Stimulated activated CD4-positive, alpha-beta T cell treated with anti-CD3 and anti-CD28 coated beads, Interleukin-12 subunit alpha, Interleukin-12 subunit beta, amount 100 ng/mL, for 48 hours (primary cell): ENCODE data around the gene SHB.

Experiments used
- DNase-seq, 3 donors: peaks; one replicate each; pipeline ENCODE4 v3.0.0-alpha.2; 2020; ENCODE audit warnings: low read depth in 2 of 3, low spot score in 1 of 3

SHB gene

DNA sequence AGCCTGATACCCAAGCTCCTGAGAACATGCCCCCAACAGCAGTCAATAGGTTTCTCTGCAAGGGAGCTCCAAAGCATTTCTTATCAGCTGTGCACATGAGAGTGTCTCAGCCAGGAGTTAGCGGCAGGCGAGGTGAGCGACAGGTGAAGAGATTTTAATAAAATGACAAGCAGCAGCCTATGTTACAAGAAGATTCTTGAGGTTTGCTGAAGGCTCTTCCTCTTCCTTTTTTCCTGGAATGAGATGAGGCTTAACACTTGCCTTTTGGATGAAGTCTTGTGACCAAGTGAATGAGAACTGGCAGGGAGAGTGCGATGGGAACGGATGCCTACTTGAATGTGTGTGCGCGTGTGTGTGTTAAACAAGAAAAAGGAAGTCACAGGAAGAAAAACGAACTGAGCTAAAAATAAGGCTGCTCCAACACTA, 76.1 kb downstream of the SHB start:
- no peak for DNase-seq

DNA sequence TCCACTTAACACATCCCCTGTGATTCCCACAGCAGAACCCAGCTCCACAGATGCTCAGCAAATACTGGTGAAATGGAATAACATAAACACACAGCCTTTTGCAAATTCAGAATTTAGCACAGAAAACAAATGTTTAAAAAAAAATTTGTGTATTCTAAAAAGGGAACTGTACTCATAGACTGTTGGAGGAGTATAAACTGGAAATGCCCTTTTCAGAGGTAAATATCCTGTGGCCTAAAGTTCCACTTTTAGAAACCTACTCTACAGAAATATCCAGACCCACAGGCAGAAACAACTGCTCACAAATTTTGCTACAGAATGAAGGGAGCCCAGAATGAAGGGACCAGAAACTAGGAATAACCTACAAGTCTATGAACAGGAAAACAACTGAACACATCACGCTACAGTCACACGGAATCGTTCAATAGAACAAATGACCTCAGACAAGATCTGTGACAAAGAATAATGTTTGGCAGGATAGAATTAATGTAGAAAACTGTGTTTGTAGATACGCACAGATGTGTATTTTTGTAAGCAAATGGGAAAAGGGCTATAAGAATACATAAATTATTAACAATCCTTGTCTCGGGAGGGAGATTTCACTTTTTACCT, 78.5 kb downstream of the SHB start:
- no peak for DNase-seq

DNA sequence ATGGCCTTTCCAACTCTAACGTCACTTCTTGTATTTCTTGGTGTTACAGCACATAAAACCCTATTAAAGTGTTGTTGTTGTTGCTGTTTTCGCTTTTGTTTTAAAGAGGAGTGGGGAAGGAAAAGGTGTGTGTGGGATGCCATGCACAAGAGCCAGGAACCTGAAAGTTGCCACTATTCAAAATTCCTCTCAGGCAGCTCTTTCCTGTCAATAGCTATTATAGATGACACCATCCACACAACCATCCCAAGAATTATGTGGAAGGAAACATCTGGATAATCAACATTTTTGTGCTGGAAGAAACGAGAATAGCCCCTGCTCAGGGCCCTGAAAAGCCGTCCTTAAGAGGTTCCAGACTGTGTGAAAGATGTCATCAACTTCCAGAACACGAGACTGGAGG, 79.3 kb downstream of the SHB start:
- DNase-seq: no peak

DNA sequence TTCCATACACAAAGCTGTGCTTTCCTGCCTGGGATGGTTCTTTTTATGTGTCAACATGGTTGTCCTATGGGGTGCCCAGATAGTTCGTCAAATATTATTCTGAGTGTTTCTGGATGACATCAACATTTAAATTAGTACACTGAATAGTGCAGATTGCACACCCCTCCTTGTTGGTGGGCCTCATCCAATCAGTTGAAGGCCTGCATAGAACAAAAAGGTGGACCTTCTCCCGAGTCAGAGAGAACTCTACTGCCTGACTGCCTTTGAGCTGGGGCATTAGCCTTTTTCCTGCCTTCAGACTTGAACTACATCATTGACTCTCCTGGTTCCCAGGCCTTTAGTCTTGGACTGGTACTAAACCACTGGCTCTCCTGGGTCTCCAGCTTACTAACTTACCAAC, 80.4 kb downstream of the SHB start:
- no peak for DNase-seq

DNA sequence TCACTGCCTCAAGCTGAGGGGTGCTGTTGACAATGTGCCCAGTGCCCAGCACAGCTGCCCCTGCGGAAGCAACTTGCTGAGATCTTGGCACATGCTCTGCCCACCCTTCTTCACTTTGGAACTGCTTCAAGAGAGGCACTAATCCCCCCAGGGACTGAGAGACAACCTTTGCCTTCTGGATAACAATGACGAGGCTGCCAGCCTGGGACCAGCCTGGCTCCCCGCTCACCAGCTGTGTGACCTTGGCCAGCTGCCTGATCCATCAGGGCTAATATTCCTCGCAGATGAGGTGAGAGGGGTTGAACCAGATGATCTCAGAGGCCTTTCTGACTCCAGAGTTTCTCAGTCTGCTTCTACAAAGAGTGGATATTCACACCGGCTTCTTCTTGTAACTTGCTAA, 81.0 kb downstream of the SHB start:
- no peak for DNase-seq

DNA sequence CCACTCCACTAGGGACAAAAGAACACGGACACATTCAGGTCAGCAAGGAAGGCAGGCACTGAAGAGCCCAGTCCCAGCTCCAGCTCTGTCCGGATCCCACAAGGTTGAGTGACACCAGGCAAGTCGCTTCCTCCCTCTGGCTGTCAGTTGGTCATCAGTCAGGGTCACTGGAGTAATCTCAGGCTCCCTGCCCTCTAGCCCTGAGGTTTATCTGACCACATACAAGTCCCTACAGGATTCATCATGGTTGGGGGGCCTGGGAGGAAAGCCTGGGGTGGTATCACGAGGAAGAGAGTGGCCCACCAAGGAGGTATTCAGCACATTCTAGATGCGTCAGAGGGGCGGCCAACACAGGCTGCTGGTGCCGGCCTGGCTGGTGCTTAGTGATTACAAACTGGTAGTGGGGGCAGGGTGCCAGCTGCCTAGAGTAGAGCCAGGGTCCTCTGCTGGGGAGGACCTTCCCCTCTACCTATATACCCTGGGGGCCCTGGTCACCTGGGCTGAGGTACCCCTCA, 81.5 kb downstream of the SHB start:
- no peak for DNase-seq

DNA sequence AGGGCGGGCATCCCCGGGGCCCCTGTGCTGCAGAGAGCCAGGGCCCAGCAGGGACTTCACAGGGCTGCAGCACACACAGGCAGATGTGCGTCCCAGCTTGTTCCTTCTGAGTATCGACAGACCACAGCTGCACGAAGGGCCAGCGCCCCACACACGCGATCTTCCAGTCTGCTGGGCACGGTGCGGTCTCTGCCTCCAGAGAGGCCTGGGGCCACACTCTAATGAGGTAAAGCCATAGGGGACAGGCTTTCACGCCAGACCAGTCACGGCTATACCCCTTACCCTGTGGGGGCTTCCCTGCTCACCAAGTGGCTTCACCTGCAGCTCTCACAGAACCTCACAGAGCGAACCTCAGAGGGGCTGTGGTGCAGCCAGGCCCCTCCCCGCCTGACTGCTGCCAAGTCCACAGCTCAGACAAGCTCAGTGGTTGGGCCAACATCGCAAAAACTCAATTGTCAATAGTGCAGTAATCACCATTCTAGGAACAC, 82.2 kb downstream of the SHB start:
- DNase-seq: no peak

DNA sequence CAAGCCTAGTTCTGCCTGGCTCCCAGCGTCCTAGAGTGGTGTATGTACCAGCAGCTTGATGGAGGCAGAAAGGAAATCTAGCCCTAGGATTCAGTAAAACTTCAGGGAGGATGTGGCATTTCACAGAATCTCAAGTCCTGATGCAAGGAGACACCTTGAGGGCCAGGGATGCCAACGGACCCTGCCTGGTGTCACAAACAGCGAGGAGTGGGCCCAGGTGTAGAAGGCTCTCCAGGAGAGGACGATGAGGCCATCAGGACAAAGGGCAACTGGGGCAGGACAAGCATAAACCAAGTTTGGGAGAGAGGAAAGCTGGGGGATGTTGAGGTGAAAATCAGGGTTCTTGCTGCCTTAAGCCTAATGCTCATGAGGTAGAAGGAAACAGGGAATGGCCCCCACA, 83.0 kb downstream of the SHB start:
- DNase-seq: no peak

DNA sequence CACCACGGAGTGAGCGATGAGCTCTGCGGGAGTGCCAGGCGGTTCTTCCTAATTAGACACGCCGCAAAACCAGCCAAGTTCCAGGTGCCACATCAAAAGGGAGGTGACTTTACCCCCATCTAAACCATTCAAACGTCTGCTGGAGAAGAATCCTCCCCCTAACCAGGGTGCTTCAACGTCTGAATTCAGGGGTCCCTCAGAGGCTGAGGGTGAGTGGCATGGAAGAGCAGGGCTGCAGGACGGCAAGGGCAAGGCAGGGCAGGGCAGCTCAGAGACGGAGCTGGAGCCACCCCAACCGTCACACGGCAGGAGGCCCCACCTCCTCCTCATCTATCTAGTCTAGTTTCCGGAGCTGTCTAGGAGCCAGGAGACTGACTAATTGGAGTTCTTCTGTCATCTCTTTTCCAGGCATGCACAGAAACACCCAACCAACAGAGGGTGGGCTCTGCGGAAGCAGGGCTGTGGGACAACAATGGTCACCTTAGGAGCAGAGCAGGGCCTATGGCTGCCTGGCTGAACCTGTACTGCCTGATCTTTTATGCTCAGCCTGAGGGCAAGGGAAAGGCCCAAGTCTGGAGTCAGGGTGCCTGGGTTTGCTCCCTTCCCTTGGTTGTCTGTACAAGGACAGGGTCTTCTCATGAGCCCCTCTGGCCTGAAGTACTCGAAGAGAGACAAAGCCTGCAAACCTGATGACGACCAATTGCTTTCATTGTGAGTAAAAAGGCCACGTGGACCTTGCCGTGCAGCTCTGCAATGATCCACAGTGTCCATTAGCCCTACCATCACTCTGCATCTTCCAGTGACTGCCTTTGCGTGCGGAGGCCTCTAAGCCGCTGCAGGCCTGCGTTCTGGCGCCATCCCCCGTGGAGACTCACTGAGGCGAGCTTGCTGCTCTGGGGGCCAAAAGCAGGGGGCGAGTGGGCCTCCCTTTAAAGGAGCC, 84.1 kb downstream of the SHB start:
- no peak for DNase-seq

DNA sequence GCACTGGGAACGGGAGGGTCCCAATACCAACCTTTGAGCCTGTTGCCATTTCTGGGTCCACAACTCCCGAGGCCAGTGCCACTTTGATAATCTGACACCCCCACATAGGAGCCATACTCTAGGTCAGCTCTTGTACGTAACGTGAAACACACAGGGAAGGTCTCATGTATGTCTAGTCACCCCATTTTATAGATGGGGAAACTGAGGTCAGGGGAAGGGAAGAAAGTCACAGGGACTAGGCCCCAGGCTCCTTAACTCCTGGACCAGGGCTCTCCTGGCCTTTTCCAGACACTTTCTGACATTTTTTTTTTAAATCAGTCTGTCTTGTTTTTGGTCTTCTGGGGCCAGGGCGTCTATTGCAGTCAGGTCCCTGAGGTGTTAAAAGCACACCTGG, 84.8 kb downstream of the SHB start:
- DNase-seq: no peak

DNA sequence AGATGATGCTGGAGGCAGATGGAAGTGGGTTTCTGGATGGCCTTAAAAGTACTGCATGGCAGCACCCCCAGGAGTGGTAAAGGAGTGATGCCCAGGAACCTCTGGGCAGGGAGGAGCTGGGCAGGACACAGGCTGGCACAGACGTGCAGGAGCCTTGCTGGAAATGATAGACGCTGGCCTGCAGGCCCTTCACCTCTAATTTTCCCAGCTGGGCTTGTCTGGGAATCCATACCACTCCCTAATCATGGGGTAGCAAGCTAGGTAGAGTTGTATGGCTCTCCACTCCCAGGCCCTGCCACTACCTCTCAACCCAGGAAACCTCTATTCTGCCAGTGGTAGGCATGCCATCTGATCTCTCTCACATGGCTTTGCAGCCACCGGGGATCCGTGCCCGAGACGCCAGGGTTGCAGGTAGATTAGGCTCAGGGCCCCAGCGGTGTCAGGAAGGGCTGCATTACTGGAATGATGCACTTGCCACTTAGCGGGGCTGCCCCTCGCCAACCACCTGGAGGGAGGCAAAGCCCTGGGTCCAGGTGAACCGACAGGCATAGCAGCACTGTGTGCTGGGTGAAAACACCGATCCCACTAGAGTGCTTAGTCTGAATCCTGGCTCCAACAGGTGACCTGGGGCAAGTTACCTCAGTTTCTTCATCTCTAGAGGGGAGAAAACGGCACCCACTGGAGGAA, 85.5 kb downstream of the SHB start:
- no peak for DNase-seq

DNA sequence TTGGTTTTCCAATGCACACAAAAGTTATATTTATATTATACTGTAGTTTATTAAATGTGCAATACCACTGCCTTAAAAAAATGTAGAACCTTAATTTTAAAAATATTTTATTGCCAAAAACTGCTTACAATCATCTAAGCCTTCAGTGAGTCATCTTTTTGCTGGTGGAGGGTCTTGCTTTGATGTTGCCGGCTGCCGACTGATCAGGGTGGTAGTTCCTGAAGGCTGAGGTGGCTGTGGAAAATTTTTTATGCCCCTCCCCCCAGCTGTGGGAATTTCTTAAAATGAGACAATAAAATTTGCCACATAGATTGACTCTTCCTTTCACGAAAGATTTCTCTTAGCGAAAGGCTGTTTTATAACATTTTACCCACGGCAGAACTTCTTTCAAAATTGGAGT, 89.2 kb downstream of the SHB start:
- no peak for DNase-seq

DNA sequence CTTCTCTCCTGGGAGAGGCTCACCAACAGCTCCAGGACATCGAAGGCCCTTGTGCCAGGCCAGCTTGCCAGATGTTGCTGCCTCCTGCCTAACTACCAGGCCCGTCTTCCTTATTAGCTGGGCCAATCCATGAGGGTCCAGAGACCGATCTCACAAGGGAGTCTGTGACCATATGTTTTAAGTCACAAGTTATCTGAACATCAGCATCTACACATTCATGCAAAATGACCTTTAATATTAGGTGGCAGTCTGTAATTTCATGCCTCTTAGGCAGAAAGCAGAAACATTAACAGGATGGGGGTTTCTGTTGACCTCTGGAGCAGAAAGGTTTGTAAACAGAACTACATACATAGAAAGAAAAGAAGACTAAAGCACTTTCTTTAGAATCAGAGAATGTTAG, 90.0 kb downstream of the SHB start:
- DNase-seq: no peak

DNA sequence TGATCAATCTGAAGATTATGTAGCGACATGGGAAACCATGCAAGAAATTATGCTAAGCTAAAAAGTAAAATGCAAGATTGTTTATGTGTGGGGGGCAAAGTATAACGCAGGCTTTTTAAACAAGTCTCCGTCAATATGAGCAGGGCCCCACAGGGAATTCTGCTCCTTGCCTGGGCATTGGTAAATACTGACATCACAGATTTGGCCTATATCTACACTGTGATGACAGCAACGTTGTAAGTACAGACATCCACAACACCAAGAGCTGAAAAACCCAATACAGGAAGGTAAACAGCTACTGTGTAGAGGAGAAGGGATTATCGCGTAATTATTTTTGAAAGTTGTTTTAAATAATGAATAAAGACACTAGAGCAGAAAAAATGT, 90.6 kb downstream of the SHB start:
- DNase-seq: no peak

DNA sequence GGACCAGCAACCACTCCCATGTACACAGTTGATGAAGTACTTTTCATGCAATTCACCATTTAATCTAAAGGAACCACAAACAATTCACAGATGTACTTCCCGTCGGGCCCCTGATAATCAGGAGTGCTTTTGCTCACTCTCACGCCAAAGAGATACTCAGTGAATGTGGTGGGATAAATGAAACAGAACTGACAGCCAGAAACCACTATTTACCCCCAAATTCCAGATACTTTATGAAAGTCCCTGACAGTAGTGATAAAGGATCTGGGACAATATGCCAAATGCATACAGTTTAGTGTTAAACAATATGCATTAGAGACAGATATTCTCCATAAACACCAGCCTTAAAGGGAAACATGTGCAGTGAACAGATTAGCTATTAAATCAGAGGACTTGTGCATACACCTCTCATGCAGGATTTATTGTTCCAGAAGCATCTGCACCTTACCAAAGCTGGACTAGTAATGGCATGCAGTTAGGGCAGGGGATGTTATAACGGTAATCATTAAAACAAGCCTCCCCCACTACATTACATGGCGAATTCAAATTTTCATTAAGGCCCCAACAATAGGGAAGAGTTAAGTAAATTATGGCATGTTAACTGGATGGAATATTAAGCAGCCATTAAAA, 91.1 kb downstream of the SHB start:
- no peak for DNase-seq

DNA sequence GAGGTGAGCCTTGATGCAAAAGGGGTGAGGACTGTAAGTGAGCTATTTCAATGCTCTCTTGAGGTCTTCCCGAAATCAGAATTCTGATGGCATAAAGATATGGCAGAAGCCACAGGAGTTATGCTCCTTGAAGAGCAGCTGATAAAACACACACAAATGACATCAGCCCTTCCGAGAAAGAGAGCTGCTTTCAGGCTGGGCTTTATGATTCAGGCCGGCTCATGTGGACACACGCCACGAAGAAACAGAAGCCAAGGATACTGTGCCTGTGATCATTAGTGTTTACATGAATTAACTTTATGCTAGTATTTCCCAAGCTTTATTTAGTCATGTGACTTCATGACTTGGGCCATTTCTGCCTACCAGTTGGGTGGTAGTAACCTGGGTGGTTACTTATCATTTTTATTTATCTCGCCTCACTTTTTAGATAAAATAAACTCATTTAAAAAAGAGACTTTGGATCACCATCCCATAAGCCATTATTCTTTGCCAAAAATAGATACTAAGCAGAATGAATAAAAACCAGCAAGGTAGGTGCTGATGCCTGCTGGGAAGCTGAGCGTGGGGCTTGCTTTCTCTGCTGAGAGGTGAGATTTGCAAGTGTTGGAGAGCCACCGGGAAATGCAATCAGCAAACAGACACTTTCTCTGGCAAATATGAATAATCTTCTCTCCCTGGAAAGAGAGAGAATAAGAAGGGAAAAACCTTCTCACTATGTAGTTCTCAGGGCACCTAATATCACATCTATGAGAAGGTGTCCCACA, 92.1 kb downstream of the SHB start:
- no peak for DNase-seq

DNA sequence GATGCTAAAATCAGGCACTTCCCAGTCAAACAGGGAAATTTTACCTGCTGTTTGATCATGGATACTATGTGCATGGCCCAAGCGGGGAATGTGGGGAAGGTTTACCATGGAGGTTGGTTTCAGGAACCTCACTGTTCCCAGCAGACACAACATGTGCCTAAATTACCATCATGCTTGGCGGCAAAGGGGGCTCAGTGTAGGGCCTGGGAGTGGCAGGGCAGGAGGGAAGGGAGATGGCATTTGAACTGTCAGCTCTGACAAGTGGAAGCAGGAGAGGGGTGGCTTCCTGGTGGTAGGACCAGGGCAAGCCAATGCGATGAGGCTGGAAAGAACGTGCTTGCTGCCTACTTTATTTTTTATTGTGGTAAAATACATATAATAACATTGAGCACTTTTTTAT, 93.4 kb downstream of the SHB start:
- DNase-seq: no peak

DNA sequence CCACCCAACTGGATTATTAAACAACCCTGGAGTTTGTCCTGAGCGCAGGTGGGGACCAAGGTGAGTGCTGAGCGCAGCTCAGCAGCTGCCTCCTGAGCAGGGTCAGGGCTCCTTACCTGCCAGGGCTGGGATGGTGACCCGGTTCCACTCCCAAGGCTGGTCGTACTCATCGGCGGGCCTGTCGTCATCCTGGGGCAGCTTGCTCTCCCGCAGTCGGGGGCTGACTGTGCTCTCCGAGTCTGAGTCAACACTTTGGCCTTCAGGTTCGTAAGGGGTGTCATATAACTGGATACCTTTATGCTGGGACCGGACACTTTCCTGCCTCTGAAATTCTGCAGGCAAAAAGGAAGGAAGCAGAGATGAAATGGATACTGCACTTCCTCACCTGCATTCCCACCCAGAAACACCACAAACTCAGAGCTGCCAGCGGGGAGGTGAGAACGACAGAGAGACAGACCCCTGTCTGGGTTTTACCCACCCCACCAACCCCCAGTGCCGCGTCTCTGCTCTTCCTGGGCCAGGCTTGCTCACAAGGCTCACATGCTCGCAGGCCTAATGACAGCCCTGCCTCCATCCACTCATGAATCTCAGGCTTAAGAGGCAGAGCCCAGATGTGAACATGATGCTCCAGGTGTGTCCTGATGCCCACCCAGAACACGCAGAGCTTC, 94.4 kb downstream of the SHB start:
- no peak for DNase-seq

DNA sequence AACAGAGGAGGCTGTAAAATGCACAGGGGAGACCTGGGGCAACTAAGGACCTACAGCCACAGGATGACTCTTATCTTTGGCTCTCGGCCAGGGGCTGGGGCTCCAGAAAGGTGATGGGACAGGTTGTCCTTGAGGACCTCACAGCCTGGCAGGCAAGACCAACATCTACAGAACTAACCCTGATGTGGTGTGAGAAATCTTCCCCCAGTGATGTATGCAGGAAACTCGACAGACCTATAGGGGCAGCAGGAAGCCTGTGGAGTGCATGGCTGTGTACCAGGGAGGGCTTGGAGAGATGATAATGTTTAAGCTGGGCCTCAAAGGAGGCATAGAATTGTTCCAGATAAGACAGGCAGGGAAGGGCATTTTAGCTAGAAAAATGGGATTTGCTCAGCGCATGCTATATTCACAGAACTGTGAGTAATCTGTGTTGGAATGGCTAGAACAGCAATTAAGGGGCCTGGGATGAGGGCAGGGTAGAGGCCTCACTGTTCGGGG, 96.6 kb downstream of the SHB start:
- DNase-seq: no peak

DNA sequence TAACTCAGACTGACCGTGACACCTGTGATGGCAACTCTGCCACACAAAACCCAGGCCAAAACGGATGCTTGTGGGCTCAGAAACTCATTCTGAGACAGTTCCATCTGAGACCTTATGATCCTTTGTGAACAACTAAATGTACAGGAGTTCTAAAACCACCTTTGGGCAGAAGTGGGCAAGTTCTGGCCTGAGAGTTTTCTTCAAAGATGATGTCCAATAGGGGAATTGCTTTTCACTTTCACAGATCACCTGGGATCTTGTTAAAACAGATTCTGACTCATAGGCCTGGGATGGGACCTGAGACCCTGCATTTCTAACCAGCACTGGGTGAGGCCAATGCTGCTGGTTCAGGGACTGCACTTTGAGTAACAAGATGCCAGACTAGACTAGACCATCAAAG, 97.3 kb downstream of the SHB start:
- no peak for DNase-seq
